GM12878 (cell line): Measurements from ENCODE around the gene TPBG.

Experiments used
- CTCF ChIP-seq, 3 experiments: IDR thresholded peaks in 2 of 3; conservative IDR thresholded peaks in 1 of 3; 2 replicates each; pipeline ENCODE4 v1.5.1; 2011; ENCODE audit warnings: low read depth in 3 of 3, low read length in 3 of 3, mild to moderate bottlenecking in 3 of 3, control low read depth in 2 of 3, moderate library complexity in 2 of 3, inconsistent platforms in 1 of 3, mixed read lengths in 1 of 3; ENCODE audit not compliant: control insufficient read depth in 2 of 3, insufficient read depth in 1 of 3; ENCODE audit errors: extremely low read depth in 1 of 3
- CUX1 ChIP-seq: IDR thresholded peaks from 2 replicates; pipeline ENCODE4 v1.6.1; 2012; ENCODE audit warnings: improper control_type of control experiment, low read depth, low read length; ENCODE audit not compliant: insufficient replicate concordance
- ELK1 ChIP-seq: IDR thresholded peaks from 2 replicates; pipeline ENCODE4 v1.6.1; 2012; ENCODE audit warnings: low read depth, low read length, improper control_type of control experiment
- MEF2A ChIP-seq: IDR thresholded peaks from 2 replicates; pipeline ENCODE4 v1.6.1; 2011; ENCODE audit warnings: low read depth, mild to moderate bottlenecking, low read length, moderate library complexity; ENCODE audit not compliant: insufficient read depth
- RAD21 ChIP-seq: IDR thresholded peaks from 2 replicates; pipeline ENCODE4 v1.6.1; 2011; ENCODE audit warnings: mild to moderate bottlenecking, low read depth, low read length, moderate library complexity; ENCODE audit not compliant: insufficient read depth
- SRF ChIP-seq, 2 experiments: IDR thresholded peaks; 2 replicates each; pipeline ENCODE4 v1.6.1; 2011; ENCODE audit warnings: low read depth in 2 of 2, low read length in 2 of 2, mild to moderate bottlenecking in 1 of 2, moderate library complexity in 1 of 2
- SUPT20H ChIP-seq: IDR thresholded peaks from 2 replicates; pipeline ENCODE4 v1.6.1; 2011; ENCODE audit warnings: low read depth, mild to moderate bottlenecking, low read length, moderate library complexity, borderline replicate concordance; ENCODE audit not compliant: control insufficient read depth
- ZZZ3 ChIP-seq: IDR thresholded peaks from 2 replicates; pipeline ENCODE4 v1.6.1; 2011; ENCODE audit warnings: low read depth; ENCODE audit not compliant: control insufficient read depth, insufficient read length

- TF ChIP-seq CUX1 = no peak
- TF ChIP-seq MEF2A = no peak
- TF ChIP-seq ELK1 = no peak
- TF ChIP-seq SRF (IDR thresholded peaks at IDR 0.05; ENCODE audit: low read depth in 2 of 2, low read length in 2 of 2) = no peak; a peak in 1 of 4 replicates
- no peak for TF ChIP-seq RAD21
- no peak for TF ChIP-seq ZZZ3
- no peak for TF ChIP-seq SUPT20H
- TF ChIP-seq CTCF (IDR thresholded peaks at IDR 0.05 in 2 of 3, conservative IDR thresholded peaks at IDR 0.05 in 1 of 3; ENCODE audit: control insufficient read depth in 2 of 3, extremely low read depth in 1 of 3, insufficient read depth in 1 of 3, low read depth in 3 of 3, low read length in 3 of 3) = no peak
Observed at GRCh38 chr6:82365016-82365795, 1.6 kb downstream of the TPBG start.
